KMS-11 (cell line): ENCODE data around the gene SLC38A1.

Source experiments
- H2AFZ ChIP-seq: fragments of 200-600 bp; sonication (generic); 2 replicates; pipeline ENCODE4 v1.6.1; 2016; ENCODE audit warnings: antibody characterized with exemption, mixed run types, low read depth
- H3K27ac ChIP-seq: fragments of 200-600 bp; sonication (generic); 2 replicates; pipeline ENCODE4 v1.6.1; 2016; ENCODE audit warnings: mild to moderate bottlenecking, mixed run types
- H3K27me3 ChIP-seq: fragments of 200-600 bp; sonication (generic); 2 replicates; pipeline ENCODE4 v1.6.1; 2017; ENCODE audit warnings: mild to moderate bottlenecking, low read depth, mixed run types, moderate library complexity; ENCODE audit not compliant: insufficient read depth
- H3K36me3 ChIP-seq: fragments of 200-600 bp; sonication (generic); 2 replicates; pipeline ENCODE4 v1.6.1; 2017; ENCODE audit warnings: mild to moderate bottlenecking, mixed run types; ENCODE audit not compliant: insufficient read depth
- H3K4me1 ChIP-seq: fragments of 200-600 bp; sonication (generic); 2 replicates; pipeline ENCODE4 v1.6.1; 2016; ENCODE audit warnings: mild to moderate bottlenecking, low read depth, mixed run types; ENCODE audit not compliant: poor library complexity, severe bottlenecking
- H3K4me2 ChIP-seq: fragments of 200-600 bp; sonication (generic); 2 replicates; pipeline ENCODE4 v1.7.0; 2016; ENCODE audit warnings: mild to moderate bottlenecking, mixed run types
- H3K4me3 ChIP-seq: fragments of 200-600 bp; sonication (generic); IDR thresholded peaks from 2 replicates; pipeline ENCODE4 v1.6.1; 2017; ENCODE audit warnings: low read depth, low read length, mixed read lengths; ENCODE audit not compliant: insufficient read depth
- H3K79me2 ChIP-seq: fragments of 200-600 bp; sonication (generic); 2 replicates; pipeline ENCODE4 v1.6.1; 2016; ENCODE audit warnings: low read depth, mixed run types; ENCODE audit not compliant: insufficient read depth
- H3K9ac ChIP-seq: fragments of 200-600 bp; sonication (generic); 2 replicates; pipeline ENCODE4 v1.6.1; 2016; ENCODE audit warnings: mild to moderate bottlenecking, mixed run types
- H4K20me1 ChIP-seq: fragments of 200-600 bp; sonication (generic); 2 replicates; pipeline ENCODE4 v1.6.1; 2016; ENCODE audit warnings: mild to moderate bottlenecking, mixed run types; ENCODE audit not compliant: insufficient read depth
- TF ChIP-seq, protein P1 (sequence below): fragments of 200-600 bp; sonication (generic); conservative IDR thresholded peaks from 2 replicates; pipeline ENCODE4 v1.6.1; 2017; ENCODE audit warnings: low read depth, mild to moderate bottlenecking, antibody characterized with exemption, low read length, moderate library complexity, mixed read lengths

SLC38A1 gene

DNA sequence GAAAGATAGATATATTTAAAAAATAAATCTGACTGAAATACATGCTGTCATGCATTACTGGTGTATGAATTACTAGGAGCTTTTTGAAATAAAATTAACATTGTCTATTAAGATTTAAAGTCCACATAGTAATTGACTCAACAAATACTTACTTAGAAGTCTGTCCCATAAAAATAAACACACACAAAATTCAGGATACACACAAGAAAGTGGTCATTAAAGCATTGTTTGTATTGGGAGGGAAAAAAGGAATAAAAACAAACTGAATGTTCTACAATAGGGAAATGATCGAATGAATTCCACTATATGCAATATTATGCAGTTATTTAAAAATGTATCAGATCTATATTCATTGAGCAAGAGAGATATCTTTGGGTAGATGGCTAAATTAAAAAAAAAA, 118.9 kb downstream of the SLC38A1 start:
- no peaks in the 10 kb centered on the region for H3K79me2 ChIP-seq
- no peak overlapping the region for H3K9ac ChIP-seq
- TF ChIP-seq, protein P1, sequence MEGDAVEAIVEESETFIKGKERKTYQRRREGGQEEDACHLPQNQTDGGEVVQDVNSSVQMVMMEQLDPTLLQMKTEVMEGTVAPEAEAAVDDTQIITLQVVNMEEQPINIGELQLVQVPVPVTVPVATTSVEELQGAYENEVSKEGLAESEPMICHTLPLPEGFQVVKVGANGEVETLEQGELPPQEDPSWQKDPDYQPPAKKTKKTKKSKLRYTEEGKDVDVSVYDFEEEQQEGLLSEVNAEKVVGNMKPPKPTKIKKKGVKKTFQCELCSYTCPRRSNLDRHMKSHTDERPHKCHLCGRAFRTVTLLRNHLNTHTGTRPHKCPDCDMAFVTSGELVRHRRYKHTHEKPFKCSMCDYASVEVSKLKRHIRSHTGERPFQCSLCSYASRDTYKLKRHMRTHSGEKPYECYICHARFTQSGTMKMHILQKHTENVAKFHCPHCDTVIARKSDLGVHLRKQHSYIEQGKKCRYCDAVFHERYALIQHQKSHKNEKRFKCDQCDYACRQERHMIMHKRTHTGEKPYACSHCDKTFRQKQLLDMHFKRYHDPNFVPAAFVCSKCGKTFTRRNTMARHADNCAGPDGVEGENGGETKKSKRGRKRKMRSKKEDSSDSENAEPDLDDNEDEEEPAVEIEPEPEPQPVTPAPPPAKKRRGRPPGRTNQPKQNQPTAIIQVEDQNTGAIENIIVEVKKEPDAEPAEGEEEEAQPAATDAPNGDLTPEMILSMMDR: no peak
- H3K27me3 ChIP-seq: no peaks in the 10 kb centered on the region
- no peaks in the 10 kb centered on the region for H4K20me1 ChIP-seq
- H3K4me2 ChIP-seq: no peak overlapping the region
- H3K27ac ChIP-seq: no peak overlapping the region
- H3K4me3 ChIP-seq: no peak overlapping the region
- no peak overlapping the region for H2AFZ ChIP-seq
- H3K36me3 ChIP-seq: no peaks in the 10 kb centered on the region
- H3K4me1 ChIP-seq: no peaks in the 10 kb centered on the region

DNA sequence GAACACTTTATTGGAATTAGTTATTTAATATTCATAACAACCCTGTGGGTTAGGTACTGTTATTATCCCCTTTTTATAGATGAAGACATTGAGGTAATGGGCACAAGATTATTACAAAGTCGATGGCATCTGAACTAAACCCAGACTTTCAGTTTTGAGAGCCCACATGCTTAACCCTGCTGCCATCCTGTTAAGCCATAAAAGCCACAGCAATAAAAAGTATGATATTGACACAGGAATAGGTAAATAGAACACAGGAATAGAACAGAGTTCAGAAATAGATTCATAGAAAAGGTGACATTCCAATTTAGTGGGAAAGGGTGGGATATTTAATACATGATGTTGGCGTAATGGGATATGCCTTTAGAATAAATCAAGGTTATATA, 119.8 kb downstream of the SLC38A1 start:
- H2AFZ ChIP-seq: no peak overlapping the region
- H3K4me3 ChIP-seq: no peak overlapping the region
- H3K9ac ChIP-seq: no peak overlapping the region
- H3K27me3 ChIP-seq: no peaks in the 10 kb centered on the region
- H4K20me1 ChIP-seq: no peaks in the 10 kb centered on the region
- H3K79me2 ChIP-seq: no peaks in the 10 kb centered on the region
- H3K4me2 ChIP-seq: no peak overlapping the region
- H3K36me3 ChIP-seq: no peaks in the 10 kb centered on the region
- H3K4me1 ChIP-seq: no peaks in the 10 kb centered on the region
- H3K27ac ChIP-seq: no peak overlapping the region
- TF ChIP-seq, protein P1: no peak

DNA sequence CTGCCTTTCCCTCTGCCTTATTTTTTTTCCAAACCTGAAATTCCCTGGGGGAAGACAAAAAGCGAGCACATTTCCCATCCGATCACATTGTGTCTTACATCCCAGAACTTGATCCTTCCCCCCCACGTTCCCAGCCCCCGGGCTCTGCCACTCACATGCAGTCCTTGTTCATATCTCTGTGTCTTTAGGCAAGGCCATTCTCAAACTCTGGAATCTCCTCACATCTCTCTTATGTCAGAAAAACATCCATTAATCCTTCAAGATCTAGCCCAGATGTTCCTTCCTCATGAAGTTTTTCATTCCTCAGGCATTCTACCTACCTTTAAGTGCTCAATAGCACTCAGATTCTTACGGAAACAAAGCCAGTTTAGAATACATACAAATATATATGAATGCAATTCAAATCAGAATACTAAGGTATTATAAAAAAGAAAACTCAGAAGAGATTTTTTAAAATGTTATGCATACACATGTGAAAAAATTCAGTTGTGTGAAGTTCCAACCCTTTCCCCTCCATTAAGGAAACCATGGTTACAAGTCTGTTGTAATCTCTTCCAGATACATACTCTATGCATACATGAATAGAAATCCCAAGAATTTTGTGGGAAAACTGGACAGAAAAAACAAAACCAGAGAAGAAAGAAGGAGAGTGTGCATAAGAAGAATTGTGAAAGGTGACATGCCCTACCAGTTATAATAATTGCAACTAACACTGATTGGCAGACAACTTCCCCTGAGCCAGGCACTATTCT, 120.3 kb downstream of the SLC38A1 start:
- no peak overlapping the region for H3K9ac ChIP-seq
- H4K20me1 ChIP-seq: no peaks in the 10 kb centered on the region
- H3K4me1 ChIP-seq: no peaks in the 10 kb centered on the region
- TF ChIP-seq, protein P1: no peak
- H3K27ac ChIP-seq: no peak overlapping the region
- H3K79me2 ChIP-seq: no peaks in the 10 kb centered on the region
- H3K4me2 ChIP-seq: no peak overlapping the region
- H3K27me3 ChIP-seq: no peaks in the 10 kb centered on the region
- no peak overlapping the region for H3K4me3 ChIP-seq
- H3K36me3 ChIP-seq: no peaks in the 10 kb centered on the region
- H2AFZ ChIP-seq: no peak overlapping the region

DNA sequence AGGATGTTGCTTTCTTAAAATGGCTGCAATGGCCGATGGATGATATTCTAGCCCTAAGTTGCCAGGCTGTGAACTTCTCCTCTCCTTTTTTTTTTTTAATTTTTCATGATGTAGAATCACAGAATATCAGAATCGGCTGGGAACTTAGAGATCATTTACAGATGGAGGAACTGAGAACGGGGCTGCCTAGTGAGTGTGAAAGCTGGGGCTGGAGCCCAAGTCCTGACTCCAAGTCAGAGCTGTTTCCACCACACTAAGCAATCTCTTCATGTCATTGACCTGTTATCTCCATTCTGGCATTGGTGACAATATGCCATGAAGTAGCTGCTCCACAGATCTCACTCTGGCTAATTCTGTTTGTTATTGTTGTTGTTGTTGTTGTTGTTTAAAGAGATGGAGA, 121.7 kb downstream of the SLC38A1 start:
- Histone ChIP-seq H3K4me2 (no peak overlapping the region), H3K36me3 (no peaks in the 10 kb centered on the region), H3K27ac (no peak overlapping the region), H3K79me2 (no peaks in the 10 kb centered on the region), H2AFZ (no peak overlapping the region), H3K4me1 (no peaks in the 10 kb centered on the region), H4K20me1 (no peaks in the 10 kb centered on the region), H3K9ac (no peak overlapping the region), H3K4me3 (no peak overlapping the region), H3K27me3 (no peaks in the 10 kb centered on the region)
- TF ChIP-seq, protein P1: no peak
